ENCODE measurements around the gene UTRN.

UTRN gene

GRCh38 chr6:144283646-144284477, 1.3 kb upstream of the UTRN start:
- no peak for DNase-seq

GRCh38 chr6:144284478-144284782, 705 bp upstream of the UTRN start:
- DNase-seq, result no peak

DNA sequence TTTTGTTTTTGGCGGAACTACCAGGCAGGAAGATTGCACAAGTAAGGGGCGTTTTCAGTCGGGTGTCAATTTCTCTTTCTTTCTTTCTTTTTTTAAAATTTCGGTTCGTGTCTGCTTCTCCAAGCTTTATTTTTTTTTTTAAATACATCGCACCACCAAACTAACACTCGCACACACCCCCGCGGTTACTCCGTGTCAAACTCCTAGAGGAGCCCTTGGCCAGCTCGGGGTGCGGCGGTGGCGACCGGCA, 338 bp downstream of the UTRN start:
- no peak for DNase-seq

GRCh38 chr6:144285798-144286502, 815 bp downstream of the UTRN start:
- peak; percentile 22 to 28 for DNase-seq

DNA sequence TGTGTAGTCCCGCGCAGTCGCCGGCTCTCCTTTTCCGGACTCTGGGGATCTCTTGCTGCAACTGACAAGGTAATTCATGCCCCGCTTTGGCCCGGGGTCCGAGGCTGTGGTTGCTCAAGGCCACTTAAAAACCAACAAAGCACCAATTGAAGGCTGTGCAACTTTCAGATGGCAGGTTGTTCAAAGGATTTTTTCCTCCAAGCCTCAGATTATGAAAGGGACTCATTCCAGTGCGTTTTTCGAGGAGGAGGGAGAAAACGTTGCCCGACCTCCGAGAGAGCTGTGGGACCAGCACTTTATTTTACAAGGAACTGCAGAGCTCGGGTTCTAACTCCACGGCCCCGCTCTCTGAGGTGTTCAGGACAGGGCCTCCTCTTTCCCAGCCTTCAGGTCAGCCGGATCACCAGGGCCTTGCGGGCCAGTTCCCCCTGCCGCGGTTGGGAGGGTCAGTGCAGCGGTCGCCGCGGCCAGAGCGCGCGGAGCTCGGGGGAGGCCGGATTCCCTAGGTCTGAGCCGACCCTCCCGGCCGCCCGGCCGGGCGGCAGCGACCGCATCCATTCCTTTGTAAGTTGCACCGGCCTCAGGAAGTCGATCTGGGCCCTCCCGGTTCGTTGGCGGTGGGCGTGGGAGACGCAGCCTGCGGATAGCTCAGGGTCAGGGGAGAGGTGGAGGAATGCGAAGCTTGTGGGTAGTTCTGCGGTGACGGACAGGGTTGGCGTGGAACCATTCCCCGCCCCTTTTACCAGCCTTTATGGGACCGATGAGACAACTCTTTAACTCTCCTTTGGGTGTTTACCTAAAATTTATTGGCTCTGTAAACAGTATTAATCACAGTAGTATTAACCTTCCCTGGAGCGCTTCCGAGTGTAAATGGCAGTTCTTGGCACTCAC, 1.6 kb downstream of the UTRN start:
- peak; percentile 2 to 10 for DNase-seq

- DNase-seq, result no peak
Measured at GRCh38 chr6:144289006-144289405, 3.9 kb downstream of the UTRN start.

GRCh38 chr6:144292372-144292771, 7.2 kb downstream of the UTRN start:
- no peak for DNase-seq

- no peak for DNase-seq
Measured at GRCh38 chr6:144294016-144294415, 8.9 kb downstream of the UTRN start.

- no peak for DNase-seq
Measured at GRCh38 chr6:144295211-144295610, 10.1 kb downstream of the UTRN start.

DNA sequence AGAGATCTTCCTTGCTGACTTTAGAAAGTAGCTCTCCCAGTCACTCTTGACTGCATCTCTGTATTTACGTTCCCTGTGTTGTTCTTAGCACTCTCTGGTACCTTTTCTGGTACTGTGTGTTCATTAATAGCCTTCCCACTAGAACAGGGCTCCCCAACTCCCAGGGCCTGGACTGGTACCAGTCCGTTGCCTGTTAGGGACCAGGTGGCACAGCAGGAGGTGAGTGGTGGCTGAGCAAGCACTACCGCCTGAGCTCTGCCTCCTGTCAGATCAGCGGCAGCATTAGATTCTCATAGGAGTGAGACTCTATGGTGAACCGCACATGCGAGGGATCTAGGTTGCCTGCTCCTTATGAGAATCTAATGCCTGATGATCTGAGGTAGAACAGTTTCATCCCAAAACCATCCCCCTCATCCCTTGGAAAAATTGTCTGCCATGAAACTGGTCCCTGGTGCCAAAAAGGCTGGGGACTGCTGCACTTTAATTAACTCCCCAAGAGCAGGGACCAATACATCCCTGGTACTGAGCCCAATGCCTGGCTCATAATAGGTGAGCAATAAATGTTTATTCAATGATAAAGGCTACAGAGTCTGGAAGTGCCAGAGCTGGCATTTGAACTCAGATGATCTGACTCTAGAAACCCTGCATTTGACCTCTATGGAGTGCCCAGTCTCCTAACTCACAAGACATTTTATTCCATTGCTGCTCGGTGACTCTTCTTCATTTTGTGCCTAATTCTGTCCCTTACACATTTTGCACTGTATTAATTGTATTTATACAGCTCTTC, 11.0 kb downstream of the UTRN start:
- no peak for DNase-seq

DNA sequence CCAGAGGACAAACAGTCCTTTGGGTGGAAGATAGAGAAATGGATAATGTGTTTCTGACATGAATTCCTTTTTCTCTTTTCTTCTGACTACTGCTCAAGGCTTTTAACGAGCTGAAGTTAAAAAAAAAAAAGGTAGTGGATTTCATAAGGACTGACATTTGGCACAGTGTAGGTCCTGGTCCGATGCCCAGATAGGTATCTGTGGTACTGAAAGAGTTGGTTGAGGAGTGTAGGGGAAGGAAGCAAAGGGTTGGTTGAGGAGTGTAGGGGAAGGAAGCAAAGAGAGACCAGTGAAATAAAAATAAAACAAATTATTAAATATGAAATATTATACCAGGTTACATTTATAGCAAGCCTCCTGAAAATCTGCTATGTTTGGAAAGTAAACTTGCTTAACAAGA, 11.8 kb downstream of the UTRN start:
- no peak for DNase-seq

GRCh38 chr6:144297511-144298100, 12.5 kb downstream of the UTRN start:
- no peak for DNase-seq

DNA sequence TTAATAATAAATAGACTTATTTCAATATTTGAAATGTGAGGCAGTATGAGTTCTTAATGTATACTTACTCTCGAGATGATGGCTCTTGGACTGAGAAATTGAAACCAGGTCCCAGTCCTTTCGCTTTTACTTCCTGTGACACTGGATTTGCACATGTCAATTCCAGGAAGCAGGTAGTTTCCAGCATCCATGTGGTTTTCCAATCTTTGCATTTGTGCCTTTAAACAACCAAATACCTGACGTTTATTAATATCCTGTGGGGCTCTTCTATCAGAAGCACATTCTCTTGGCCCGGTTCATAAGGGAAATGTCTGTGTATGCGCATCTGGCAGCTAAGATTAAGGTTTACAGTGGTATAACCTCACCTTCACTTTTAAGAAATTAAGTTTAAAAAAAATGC, 13.1 kb downstream of the UTRN start:
- no peak for DNase-seq

GRCh38 chr6:144298916-144299315, 13.8 kb downstream of the UTRN start:
- DNase-seq, result no peak

- DNase-seq, result no peak
Measured at GRCh38 chr6:144302701-144303372, 17.7 kb downstream of the UTRN start.

GRCh38 chr6:144304223-144304848, 19.2 kb downstream of the UTRN start:
- DNase-seq, result peak in 1 of 2 donors; percentile 19

GRCh38 chr6:144305567-144305966, 20.4 kb downstream of the UTRN start:
- DNase-seq, result no peak

DNA sequence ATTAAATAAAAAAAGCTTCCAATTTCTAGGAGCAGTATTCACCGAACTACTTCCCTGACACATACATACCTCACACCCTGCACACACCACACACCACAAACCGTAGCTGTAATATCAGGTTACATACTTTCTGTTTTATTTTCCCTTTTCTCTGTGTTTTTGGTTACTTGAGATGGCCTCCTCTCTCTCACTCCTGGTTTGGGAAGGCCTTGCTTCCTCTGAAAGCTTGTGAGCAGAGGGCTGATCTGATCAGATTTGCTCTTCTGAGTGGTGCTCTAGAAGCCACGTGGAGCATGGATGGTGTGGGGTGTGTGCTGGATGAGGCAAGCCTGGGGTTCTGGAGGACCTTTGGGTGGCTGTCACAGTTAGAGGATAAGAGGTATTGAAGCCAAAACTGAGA, 20.9 kb downstream of the UTRN start:
- peak in 1 of 2 donors; percentile 35 for DNase-seq

DNA sequence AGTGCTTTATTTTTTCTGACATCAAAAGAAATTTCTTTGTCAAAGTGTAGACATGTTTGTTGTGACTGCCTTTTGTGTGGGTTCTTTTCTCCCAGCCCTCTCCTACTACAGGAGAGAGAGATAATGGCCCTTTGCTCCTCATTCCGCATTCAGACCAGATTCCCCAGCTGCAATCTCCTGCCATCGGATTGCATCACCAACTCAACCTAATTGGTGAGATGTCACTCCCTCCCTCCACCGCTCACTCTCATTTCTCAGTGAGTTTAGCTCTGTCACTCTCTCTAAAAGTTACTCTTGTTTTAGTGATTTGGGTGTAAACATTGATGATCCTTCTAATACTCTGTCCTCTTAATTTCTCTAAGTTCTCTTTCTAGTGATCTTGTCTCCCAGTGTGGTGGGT, 22.7 kb downstream of the UTRN start:
- no peak for DNase-seq

- DNase-seq, result no peak
Measured at GRCh38 chr6:144310765-144311164, 25.6 kb downstream of the UTRN start.

GRCh38 chr6:144311361-144311760, 26.2 kb downstream of the UTRN start:
- no peak for DNase-seq

Measured in CD4-positive, alpha-beta T cell treated with Interleukin-1 beta for 1 hour (primary cell).